GM06990 (cell line): ENCODE results near the gene DUSP14.

Experiments
- DNase-seq: peaks from one replicate; pipeline ENCODE4 v3.0.0-alpha.2; 2011; ENCODE audit not compliant: insufficient read length; ENCODE audit errors: extremely low read depth
- H3K27me3 ChIP-seq: replicated peaks from 2 replicates; pipeline ENCODE4 v1.6.0; 2011; ENCODE audit warnings: low read length; ENCODE audit not compliant: control insufficient read depth, insufficient read depth
- H3K36me3 ChIP-seq: 2 replicates; pipeline ENCODE4 v1.5.1; 2011; ENCODE audit warnings: low read length; ENCODE audit not compliant: control insufficient read depth, insufficient read depth
- H3K4me3 ChIP-seq: replicated peaks from 2 replicates; pipeline ENCODE4 v1.5.1; 2011; ENCODE audit warnings: low read depth, mild to moderate bottlenecking, control low read depth, low read length
- CTCF ChIP-seq: IDR thresholded peaks from 2 replicates; pipeline ENCODE4 v1.5.1; 2011; ENCODE audit warnings: low read length, control low read depth, mild to moderate bottlenecking, inconsistent platforms; ENCODE audit not compliant: insufficient read depth, poor library complexity, severe bottlenecking

The DUSP14 gene

GRCh38 chr17:37513711-37514110 lies 24.0 kb downstream of the DUSP14 start:
- DNase-seq, result no peak
- no peaks in the 10 kb centered on the region for H3K27me3 ChIP-seq
- no peak overlapping the region for H3K4me3 ChIP-seq
- peaks cover 9% of the 10 kb centered on the region for H3K36me3 ChIP-seq
- TF ChIP-seq CTCF, result no peak

- Histone ChIP-seq H3K4me3 (no peak overlapping the region), H3K36me3 (peaks cover 17% of the 10 kb centered on the region), H3K27me3 (no peaks in the 10 kb centered on the region)
- DNase-seq, result no peak
- TF ChIP-seq CTCF, result no peak
Observed at GRCh38 chr17:37516127-37516571, 26.5 kb downstream of the DUSP14 start.

GRCh38 chr17:37517881-37518280 lies 28.2 kb downstream of the DUSP14 start:
- Histone ChIP-seq H3K36me3 (peaks cover 19% of the 10 kb centered on the region), H3K27me3 (no peaks in the 10 kb centered on the region), H3K4me3 (no peak overlapping the region)
- no peak for TF ChIP-seq CTCF
- no peak for DNase-seq

GRCh38 chr17:37518826-37519225 lies 29.1 kb downstream of the DUSP14 start:
- Histone ChIP-seq H3K36me3 (peaks cover 23% of the 10 kb centered on the region), H3K4me3 (no peak overlapping the region), H3K27me3 (no peaks in the 10 kb centered on the region)
- DNase-seq, result no peak
- TF ChIP-seq CTCF, result no peak

- no peak for TF ChIP-seq CTCF
- DNase-seq, result no peak
- no peak overlapping the region for H3K4me3 ChIP-seq
- H3K36me3 ChIP-seq, result peaks cover 25% of the 10 kb centered on the region
- no peaks in the 10 kb centered on the region for H3K27me3 ChIP-seq
Observed at GRCh38 chr17:37519251-37519985, 29.7 kb downstream of the DUSP14 start.

- no peak for TF ChIP-seq CTCF
- Histone ChIP-seq H3K36me3 (peaks cover 26% of the 10 kb centered on the region), H3K4me3 (no peak overlapping the region)
Observed at GRCh38 chr17:37520174-37520573, 30.5 kb downstream of the DUSP14 start.

More at GRCh38 chr17:37520174-37520573, 30.5 kb downstream of the DUSP14 start:
- no peaks in the 10 kb centered on the region for H3K27me3 ChIP-seq
- DNase-seq, result no peak
